Body of pancreas (tissue), 4 donors: ENCODE measurements around the gene VWDE.

Source experiments
- POLR2A ChIP-seq, 3 donors: fragments of 450-650 bp; IDR thresholded peaks; one replicate each; pipeline ENCODE4 v1.6.1; 2016; ENCODE audit warnings: antibody characterized with exemption in 3 of 3, mild to moderate bottlenecking in 2 of 3
- TF ChIP-seq, protein P1 (sequence below), 7 experiments: fragments of 450-650 bp in 4 of 7; fragments of 200-600 bp in 3 of 7; sonication (generic) in 3 of 7; IDR thresholded peaks; one replicate each; pipeline ENCODE4 v1.5.1; 2016 to 2019; ENCODE audit warnings: antibody characterized with exemption in 7 of 7

DNA sequence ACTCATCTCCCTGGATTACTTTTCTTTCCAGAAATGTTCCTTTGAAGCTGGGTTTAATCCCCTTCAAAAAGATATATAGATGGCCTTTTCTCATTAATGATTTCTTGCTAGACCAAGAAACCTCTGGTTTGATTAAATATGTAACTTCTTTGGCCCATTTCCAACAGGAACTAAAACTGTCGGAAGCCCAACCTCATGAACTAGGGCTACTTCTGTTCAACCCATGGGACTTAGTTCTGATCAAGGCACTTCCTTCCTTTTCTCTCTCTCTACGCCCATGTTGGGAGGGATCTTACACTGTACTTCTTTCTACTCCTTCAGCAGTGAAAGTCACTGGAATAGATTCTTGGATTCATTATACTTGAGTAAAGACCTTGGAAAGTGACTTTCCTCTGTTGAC, 109.0 kb downstream of the VWDE start:
- no peak for TF ChIP-seq POLR2A (IDR thresholded peaks at IDR 0.05)
- TF ChIP-seq, protein P1, sequence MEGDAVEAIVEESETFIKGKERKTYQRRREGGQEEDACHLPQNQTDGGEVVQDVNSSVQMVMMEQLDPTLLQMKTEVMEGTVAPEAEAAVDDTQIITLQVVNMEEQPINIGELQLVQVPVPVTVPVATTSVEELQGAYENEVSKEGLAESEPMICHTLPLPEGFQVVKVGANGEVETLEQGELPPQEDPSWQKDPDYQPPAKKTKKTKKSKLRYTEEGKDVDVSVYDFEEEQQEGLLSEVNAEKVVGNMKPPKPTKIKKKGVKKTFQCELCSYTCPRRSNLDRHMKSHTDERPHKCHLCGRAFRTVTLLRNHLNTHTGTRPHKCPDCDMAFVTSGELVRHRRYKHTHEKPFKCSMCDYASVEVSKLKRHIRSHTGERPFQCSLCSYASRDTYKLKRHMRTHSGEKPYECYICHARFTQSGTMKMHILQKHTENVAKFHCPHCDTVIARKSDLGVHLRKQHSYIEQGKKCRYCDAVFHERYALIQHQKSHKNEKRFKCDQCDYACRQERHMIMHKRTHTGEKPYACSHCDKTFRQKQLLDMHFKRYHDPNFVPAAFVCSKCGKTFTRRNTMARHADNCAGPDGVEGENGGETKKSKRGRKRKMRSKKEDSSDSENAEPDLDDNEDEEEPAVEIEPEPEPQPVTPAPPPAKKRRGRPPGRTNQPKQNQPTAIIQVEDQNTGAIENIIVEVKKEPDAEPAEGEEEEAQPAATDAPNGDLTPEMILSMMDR (IDR thresholded peaks at IDR 0.05) = no peak
